Measurements from ENCODE around the gene COQ3.
A peak's percentile ranks its signal among the peaks of the same experiment; 100 is the strongest.
"Not testable (repeated sequence)": the region's sequence is repeated elsewhere in the genome, so short reads cannot be mapped to it uniquely, and the experiment has no call there.

COQ3 gene

DNA sequence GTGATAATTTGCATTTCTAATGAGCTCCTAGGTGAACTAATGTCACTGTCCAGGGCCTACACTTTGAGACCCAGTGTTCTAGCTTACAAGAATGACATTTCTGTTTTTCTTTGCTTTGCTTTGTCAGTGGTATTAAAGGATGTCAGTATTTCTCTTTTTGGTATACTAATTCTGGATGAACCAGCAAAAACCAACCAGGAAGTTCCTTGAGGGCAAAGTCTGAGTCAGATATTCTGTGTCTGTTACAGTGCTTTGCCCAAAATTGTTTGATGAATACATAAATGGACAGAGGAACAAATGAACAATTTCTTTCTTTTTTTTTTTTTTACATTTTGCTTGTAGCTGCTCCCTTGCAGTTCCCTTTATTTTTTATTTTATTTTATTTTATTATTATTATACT, 15.4 kb downstream of the COQ3 start:
- peak in 1 of 2 donors; percentile 33 for DNase-seq

DNA sequence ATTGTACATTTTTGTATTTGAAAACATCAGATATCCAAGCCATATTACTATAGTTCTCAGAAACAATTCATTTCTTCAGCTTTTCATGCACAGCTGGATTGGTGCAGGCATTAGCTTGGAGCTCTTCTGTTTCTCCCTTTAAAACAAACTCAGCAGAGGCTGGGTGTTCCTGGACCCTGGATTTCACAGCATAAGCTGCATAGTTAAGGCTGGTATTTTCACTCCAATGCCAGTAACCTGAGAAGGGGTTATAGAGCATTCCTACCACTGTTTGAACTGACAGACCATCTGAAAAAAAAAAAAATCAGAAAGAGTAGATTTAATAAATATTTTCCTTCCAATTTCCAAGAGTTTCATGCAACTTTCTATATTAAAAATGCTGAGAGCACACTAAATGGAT, 24.5 kb downstream of the COQ3 start:
- no peak for DNase-seq

DNA sequence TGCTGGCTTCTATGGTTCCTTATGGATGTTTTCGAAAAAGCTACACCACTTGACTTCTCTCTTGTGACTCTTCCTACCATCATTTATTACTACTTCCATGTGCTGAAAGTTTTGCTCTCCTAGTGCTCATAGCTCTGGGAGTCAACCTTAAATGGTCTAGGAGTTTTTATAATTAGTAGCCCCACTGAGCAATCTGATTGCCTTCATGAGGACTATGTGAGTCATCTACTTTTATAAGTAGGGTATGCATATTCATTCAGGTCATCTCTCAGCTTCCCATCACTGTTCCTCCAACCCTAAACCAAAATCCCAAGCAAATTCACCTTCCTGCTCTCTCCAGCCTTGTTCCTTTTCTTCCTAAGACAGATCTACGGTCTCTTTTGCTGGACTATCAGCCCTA, 27.1 kb downstream of the COQ3 start:
- DNase-seq: no peak

DNA sequence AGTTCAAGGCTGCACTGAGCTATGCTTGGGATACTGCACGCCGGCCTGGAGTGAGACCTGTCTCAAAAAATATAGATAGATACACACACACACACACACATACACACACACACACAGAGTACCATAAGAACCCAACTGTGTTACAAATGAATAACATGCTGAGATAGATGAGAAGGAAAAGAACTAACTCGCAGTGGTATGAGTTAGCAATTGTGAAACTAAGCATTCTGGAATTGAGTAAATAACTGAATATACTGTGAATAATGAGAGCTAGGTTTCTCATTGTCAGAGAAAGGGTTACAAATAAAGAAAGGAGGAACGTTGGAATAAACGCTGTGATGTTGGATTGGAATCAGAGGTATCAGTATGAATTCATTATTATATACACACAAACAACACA, 30.0 kb downstream of the COQ3 start:
- no peak for DNase-seq

DNA sequence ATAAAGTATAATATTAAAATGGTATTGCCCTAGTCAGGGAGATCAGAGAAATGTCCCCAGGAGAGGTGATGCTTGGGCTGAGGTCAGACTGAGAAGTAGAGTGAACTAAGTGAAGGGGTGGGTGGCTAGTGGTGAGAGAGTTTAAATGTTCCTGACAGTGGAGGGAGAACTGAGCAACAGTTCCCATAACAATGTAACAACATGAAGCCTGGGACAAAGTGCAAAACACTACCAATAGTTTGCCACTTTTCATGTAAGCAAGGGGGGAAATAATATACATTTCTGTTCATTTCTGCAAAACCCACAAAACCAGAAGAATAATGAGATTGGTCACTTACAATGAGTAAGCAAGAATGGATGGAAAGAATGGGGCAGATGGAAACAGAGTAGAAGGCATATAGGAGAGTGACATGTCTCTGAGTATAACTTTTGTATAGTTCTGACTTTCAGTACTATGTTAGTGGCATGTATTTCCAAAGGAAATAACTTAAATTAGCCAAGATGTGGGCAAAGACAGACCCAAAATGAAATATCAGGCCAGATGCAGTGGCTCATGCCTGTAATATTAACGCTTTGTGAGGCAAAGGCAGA, 31.2 kb downstream of the COQ3 start:
- no peak for DNase-seq

GRCh38 chr6:99359800-99360199, 34.2 kb downstream of the COQ3 start:
- DNase-seq: no peak

DNA sequence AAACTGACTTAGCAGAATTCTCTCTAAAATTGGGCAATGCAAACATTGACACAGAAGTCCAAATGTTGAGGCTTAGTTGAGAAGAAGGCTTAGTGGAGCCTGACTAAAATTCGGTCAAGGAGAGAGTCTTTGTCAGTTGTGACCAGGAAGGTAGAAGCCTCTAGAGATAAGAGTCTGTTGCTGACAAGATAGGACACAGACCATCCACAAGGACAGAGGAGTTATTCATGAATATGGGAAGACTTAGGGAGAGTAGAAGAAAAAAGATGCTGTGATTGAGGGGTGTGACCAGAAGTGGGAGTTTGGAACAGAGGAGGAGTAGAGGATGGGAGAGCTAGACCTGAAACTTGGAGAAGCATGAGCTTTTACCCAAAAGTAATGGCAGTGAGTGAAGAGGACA, 37.4 kb downstream of the COQ3 start:
- DNase-seq: no peak

GRCh38 chr6:99354983-99355382, 39.0 kb downstream of the COQ3 start:
- no peak for DNase-seq

DNA sequence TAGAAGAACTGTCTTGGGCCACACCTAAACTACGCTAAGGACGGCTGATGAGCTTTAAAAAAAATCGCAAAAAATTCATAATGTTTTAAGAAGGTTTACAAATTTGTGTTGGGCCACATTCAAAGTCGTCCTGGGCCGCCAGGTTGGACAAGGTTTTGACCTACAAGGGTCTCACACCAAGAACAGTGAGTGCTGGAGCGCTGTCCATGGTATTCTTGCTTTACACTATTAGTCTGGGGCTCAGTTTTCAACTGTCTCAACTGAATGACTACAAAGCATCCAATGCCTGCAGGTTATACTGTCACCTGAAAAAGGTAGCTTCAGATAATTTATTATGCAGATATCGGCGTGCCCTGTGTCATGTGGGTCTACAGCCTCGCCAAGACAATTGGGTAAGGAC, 40.9 kb downstream of the COQ3 start:
- DNase-seq: no peak

DNA sequence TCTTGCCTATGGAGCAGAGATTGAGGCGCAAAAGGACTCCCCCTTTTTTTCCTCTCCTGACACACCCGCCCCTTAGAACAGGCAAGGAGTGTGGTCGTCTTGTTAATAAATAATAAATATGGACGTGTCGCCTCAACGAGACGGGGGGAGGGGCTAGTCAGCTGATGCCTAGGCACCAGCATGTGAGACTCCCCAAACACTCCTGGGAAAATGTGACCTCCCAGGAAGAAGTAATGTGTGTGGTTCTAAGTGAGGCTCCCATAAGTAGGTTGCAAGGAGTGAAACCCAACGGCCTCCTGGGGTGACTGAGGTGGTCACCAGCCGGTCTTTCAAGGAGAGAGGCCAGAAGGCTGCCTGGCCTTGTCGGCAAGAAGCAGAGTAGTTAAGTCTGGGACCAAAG, 43.4 kb downstream of the COQ3 start:
- DNase-seq: no peak

- no peak for DNase-seq
Measured at GRCh38 chr6:99349171-99350141, 44.5 kb downstream of the COQ3 start, which contains the start of gene FAXC. Gene FAXC, minus strand, starts transcription at chr6:99349674. Its CDS starts 302 bp downstream, at chr6:99349372.

DNA sequence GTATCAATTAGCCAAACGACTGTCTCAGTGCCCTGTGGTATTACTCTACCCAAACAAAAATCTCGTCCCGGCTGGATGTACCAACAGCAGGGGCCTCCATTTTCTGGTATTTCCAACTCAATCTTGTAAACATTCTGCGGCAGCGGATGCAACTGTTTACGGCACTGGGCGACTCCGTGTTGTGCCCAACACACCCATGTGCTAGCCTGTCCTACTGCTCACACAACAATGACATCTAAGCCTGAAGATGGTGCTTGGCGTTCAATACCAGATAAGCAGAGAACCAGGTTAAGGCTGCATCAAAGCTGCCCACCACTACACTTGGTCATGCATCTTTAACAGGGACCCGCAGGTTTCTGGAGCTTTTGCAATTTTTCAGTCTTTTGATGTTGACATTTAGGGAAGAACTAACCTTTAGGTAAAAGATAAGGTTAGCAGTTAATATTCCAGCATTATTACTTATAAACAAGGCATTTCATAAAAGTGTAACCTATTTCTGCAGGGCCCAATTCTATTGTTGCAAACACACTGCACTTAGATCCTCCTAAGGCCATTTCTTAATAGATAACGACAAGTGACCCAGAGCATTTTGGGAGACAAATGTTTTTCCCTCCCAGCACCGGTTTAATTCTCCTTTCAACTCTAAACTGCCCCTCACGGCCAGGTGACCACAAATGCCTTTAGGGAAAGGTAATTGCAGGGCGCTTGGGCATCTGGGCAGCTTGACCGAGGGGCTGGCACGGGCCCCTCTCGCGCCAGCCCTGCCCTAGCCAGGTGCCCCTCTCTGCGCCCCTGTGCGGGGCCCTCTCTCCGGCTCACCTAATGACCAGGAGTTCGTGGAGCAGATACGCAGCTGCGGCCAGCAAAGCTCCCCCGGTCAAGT, 45.5 kb downstream of the COQ3 start:
- DNase-seq: no peak

- no peak for DNase-seq
Measured at GRCh38 chr6:99347804-99348203, 46.2 kb downstream of the COQ3 start.

- no peak for DNase-seq
Measured at GRCh38 chr6:99346595-99346994, 47.4 kb downstream of the COQ3 start.

DNA sequence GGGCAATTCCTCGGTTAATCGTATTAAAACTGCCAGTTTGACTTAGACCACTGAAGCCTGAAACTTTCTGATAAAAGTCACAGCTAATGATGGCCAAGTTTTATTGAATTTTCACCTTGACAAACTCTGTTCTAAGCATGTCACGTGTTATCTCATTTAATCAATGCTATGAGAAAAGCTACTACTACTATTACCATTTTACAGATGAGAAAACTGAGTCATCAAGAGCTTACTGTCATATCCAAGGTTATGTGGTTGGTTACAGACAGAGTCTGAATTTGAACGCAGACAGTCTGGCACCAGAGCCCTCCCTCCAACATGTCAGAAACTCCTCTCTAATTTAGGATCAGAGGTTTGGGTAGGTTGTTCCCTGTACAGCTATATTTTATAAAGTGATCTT, 48.8 kb downstream of the COQ3 start:
- DNase-seq: no peak

GRCh38 chr6:99344289-99344688, 49.7 kb downstream of the COQ3 start:
- DNase-seq: no peak

DNA sequence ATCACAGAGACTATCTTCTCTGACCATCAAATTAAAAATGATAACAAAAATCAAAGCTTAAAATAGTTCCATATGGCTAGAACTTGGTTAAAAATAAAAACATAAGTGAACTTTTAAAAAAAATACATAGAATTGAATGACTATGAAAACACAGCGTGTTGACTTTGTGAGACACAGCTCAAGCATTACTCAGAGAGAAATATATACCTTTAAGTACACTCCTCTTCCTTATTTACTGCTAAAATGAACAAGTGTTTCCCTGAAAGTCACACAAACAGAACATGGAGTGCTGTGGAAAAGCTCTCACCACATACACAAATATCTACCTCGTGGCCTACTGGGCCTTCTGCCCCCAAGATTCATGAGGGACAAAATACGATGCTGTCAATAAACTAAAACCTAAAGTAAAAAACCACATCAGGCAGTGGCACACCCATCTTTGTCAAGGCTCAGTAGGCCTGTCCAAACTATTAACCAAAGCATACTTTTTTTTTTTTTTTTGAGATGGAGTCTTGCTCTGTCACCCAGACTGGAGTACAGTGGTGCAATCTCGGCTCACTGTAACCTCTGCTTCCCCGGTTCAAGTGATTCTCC, 52.0 kb downstream of the COQ3 start:
- DNase-seq: no peak

GRCh38 chr6:99338188-99338587, 55.8 kb downstream of the COQ3 start:
- DNase-seq: no peak

- not testable (repeated sequence) for DNase-seq
Measured at GRCh38 chr6:99335298-99335697, 58.7 kb downstream of the COQ3 start.

DNA sequence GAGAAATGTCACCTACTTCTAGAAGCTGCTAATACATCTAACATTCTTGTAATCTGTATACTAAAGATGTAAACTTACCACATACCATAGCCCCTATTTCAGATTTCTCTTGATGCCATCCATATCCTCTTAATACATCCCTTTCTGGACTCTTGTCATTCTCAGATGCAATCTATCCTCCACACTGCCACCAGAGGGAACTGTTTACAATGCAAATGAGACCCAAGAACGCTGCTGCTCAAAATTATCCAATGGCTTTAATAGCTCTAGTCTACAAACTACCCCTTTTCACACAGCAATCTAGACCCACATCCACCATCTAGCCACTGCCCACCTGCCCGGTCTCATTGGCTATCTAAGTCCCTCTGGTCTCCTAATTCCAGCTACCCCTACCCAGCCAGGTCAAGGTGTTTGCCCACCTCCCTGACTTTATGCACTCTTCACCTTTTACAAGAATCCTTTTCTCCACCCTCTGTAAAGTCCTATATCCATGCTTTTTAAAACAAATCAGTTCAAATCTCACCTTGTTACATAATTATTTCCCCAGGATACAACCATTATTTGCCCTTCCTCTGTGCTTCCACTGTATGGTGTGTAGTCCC, 59.4 kb downstream of the COQ3 start:
- peak in 1 of 2 donors; percentile 41 for DNase-seq

- DNase-seq: no peak
Measured at GRCh38 chr6:99333068-99333467, 60.9 kb downstream of the COQ3 start.

DNA sequence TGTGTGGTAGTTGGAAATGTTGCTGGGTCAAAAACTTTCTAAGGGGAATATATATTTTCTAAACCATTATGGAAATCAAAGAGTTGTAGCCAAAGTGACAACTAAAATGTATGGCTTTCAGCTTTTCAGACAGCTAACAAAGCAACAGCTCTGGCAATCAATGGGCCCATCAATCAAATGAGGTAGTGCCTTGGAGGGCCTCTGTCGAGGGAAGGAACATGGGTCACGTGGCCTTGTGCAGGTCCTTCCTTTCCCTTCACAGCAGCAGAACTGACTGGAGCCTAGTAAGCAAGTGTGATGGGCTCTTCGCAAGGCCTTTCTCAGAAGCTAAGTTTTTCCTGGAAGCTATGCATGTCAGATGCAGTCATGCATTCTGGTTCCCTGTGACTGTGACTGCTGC, 62.5 kb downstream of the COQ3 start:
- DNase-seq: no peak

Measured in bone marrow (tissue), 2 donors.